Measurements from ENCODE around the gene SLC25A22.
A peak's percentile ranks its signal among the peaks of the same experiment; 100 is the strongest.

SLC25A22 gene

GRCh38 chr11:833849-834311 is 35.8 kb upstream of the SLC25A22 start:
- no peak for DNase-seq (ENCODE audit: low read depth)

GRCh38 chr11:833114-833791 is 35.2 kb upstream of the SLC25A22 start:
- DNase-seq (ENCODE audit: low read depth) = no peak

GRCh38 chr11:832529-833113 is 34.5 kb upstream of the SLC25A22 start, which contains the start of gene CD151:
Gene CD151, plus strand, starts transcription at chr11:832952. Its CDS starts 3,118 bp downstream, at chr11:836070.
- DNase-seq (ENCODE audit: low read depth) = no peak

- DNase-seq (ENCODE audit: low read depth) = no peak
These were observed 34.0 kb upstream of the SLC25A22 start for GRCh38 chr11:831961-832528.

- no peak for DNase-seq (ENCODE audit: low read depth)
These were observed 33.2 kb upstream of the SLC25A22 start for GRCh38 chr11:831118-831864.

- DNase-seq (ENCODE audit: low read depth) = peak; percentile 64
These were observed 32.4 kb upstream of the SLC25A22 start for GRCh38 chr11:830295-831117.

- DNase-seq (ENCODE audit: low read depth) = no peak
These were observed 31.8 kb upstream of the SLC25A22 start for GRCh38 chr11:829847-830294.

- no peak for DNase-seq (ENCODE audit: low read depth)
These were observed 31.2 kb upstream of the SLC25A22 start for GRCh38 chr11:829176-829846.

- DNase-seq (ENCODE audit: low read depth) = no peak
These were observed 30.6 kb upstream of the SLC25A22 start for GRCh38 chr11:828506-829175.

GRCh38 chr11:827897-828192 is 29.8 kb upstream of the SLC25A22 start, which contains the start of gene CRACR2B:
Gene CRACR2B, plus strand, starts transcription at chr11:827919. Its CDS starts 689 bp downstream, at chr11:828608.
- no peak for DNase-seq (ENCODE audit: low read depth)

- no peak for DNase-seq (ENCODE audit: low read depth)
These were observed 29.2 kb upstream of the SLC25A22 start for GRCh38 chr11:827146-827896.

- no peak for DNase-seq (ENCODE audit: low read depth)
These were observed 28.7 kb upstream of the SLC25A22 start for GRCh38 chr11:826836-827145.

- DNase-seq (ENCODE audit: low read depth) = no peak
These were observed 28.1 kb upstream of the SLC25A22 start for GRCh38 chr11:826227-826621.

GRCh38 chr11:825366-826226 is 27.5 kb upstream of the SLC25A22 start:
- no peak for DNase-seq (ENCODE audit: low read depth)

GRCh38 chr11:824942-825341 is 26.9 kb upstream of the SLC25A22 start:
- no peak for DNase-seq (ENCODE audit: low read depth)

- no peak for DNase-seq (ENCODE audit: low read depth)
These were observed 26.3 kb upstream of the SLC25A22 start for GRCh38 chr11:824292-824880.

GRCh38 chr11:823441-824291 is 25.6 kb upstream of the SLC25A22 start:
- DNase-seq (ENCODE audit: low read depth) = no peak
